NCI-H1092 treated with DMSO at 0.1 percent for 48 hours (cell line): ENCODE measurements around the gene GOSR2.
"Not testable (repeated sequence)": the region's sequence is repeated elsewhere in the genome, so short reads cannot be mapped to it uniquely, and the experiment has no call there.

Source experiments
- DNase-seq: peaks from one replicate; lab custom pipeline; 2025; lab: John Stamatoyannopoulos, UW

Gene GOSR2

GRCh38 chr17:46894024-46894423 is 28.9 kb upstream of the GOSR2 start:
- DNase-seq: no peak

GRCh38 chr17:46894476-46895151 is 28.3 kb upstream of the GOSR2 start:
- DNase-seq: no peak

GRCh38 chr17:46895171-46895570 is 27.8 kb upstream of the GOSR2 start:
- DNase-seq: no peak

GRCh38 chr17:46896991-46897390 is 26.0 kb upstream of the GOSR2 start:
- DNase-seq: no peak

- no peak for DNase-seq
Measured at GRCh38 chr17:46898364-46898763, 24.6 kb upstream of the GOSR2 start.

- DNase-seq: no peak
Measured at GRCh38 chr17:46898860-46899259, 24.1 kb upstream of the GOSR2 start.

GRCh38 chr17:46901291-46901690 is 21.7 kb upstream of the GOSR2 start:
- DNase-seq: no peak

GRCh38 chr17:46903762-46904672 is 18.9 kb upstream of the GOSR2 start:
- no peak for DNase-seq

- DNase-seq: no peak
Measured at GRCh38 chr17:46908068-46908737, 14.8 kb upstream of the GOSR2 start.

- peak; percentile 95 for DNase-seq
Measured at GRCh38 chr17:46910179-46910927, 12.6 kb upstream of the GOSR2 start.

GRCh38 chr17:46911311-46911710 is 11.6 kb upstream of the GOSR2 start:
- DNase-seq: no peak

GRCh38 chr17:46915596-46915995 is 7.4 kb upstream of the GOSR2 start:
- no peak for DNase-seq

GRCh38 chr17:46916211-46916610 is 6.7 kb upstream of the GOSR2 start:
- DNase-seq: no peak

- no peak for DNase-seq
Measured at GRCh38 chr17:46916623-46917022, 6.3 kb upstream of the GOSR2 start.

GRCh38 chr17:46917041-46917440 is 5.9 kb upstream of the GOSR2 start:
- DNase-seq: no peak

- no peak for DNase-seq
Measured at GRCh38 chr17:46917516-46917915, 5.4 kb upstream of the GOSR2 start.

GRCh38 chr17:46921962-46922361 is 998 bp upstream of the GOSR2 start:
- DNase-seq: not testable (repeated sequence)

GRCh38 chr17:46922487-46922803 is 515 bp upstream of the GOSR2 start:
- DNase-seq: no peak

GRCh38 chr17:46925185-46925868 is 2.4 kb downstream of the GOSR2 start:
- no peak for DNase-seq

- DNase-seq: no peak
Measured at GRCh38 chr17:46928467-46929261, 5.7 kb downstream of the GOSR2 start.

GRCh38 chr17:46929413-46929812 is 6.5 kb downstream of the GOSR2 start:
- no peak for DNase-seq
